ENCODE data around the gene TRIM74.
"Not testable (repeated sequence)": the region's sequence is repeated elsewhere in the genome, so short reads cannot be mapped to it uniquely, and the experiment has no call there.

- not testable (repeated sequence) for TF ChIP-seq TAF1, POLR2AphosphoS5, SPI1 (IDR thresholded peaks at IDR 0.05; ENCODE audit: low read depth, low read length)
Observed at GRCh38 chr7:72968980-72969516, at the start of gene TRIM74.
